ENCODE measurements around the gene SLC10A4. TPM values are rescaled to one million over a fixed set of nuclear protein-coding genes. Genes with fewer than 3 reads are reported as not detected.

Gene SLC10A4
- total and polyA plus RNA-seq, 2 experiments from 2014 or later: 2.3 to 4.3 TPM

GRCh38 chr4:48490680-48491513 is 7.8 kb downstream of the SLC10A4 start:
- H3K4me3 ChIP-seq: peak overlapping the region; percentile 71

GRCh38 chr4:48491514-48492176 is 8.5 kb downstream of the SLC10A4 start:
- Histone ChIP-seq H4K20me1 (replicated peaks; ENCODE audit: insufficient read depth) (0 out of 2 replicates have a peak, but pooled peaks cover 4% of the 10 kb centered on the region), H2AFZ (peak overlapping the region; percentile 98), H3K9me2 (ENCODE audit: insufficient read depth) (no peaks in the 10 kb centered on the region), H3K4me1 (ENCODE audit: insufficient read depth) (peaks cover 17% of the 10 kb centered on the region), H3F3A (replicated peaks; ENCODE audit: low read depth) (peaks cover 16% of the 10 kb centered on the region), H3K27me3 (ENCODE audit: insufficient read depth) (peaks cover 72% of the 10 kb centered on the region), H3K79me2 (replicated peaks; ENCODE audit: insufficient read depth) (no peaks in the 10 kb centered on the region), H3K4me2 (peak overlapping the region; percentile 90), H3K36me3 (ENCODE audit: insufficient read depth) (no peaks in the 10 kb centered on the region), H3K4me3 (peak overlapping the region; percentile 71), H3K27ac (ENCODE audit: low read depth) (no peak overlapping the region)
- Mint-ChIP-seq H3K4me1 (peaks cover 15% of the 10 kb centered on the region), H3K27me3 (ENCODE audit: insufficient read depth, low read depth, poor library complexity) (peaks cover 35% of the 10 kb centered on the region), H3K27ac (no peak overlapping the region), H3K9me3 (no peaks in the 10 kb centered on the region), H3K36me3 (ENCODE audit: low read depth) (no peaks in the 10 kb centered on the region), H3K4me3 (peak overlapping the region; percentile 57)
- ATAC-seq (no peak; the same call in 2 of the 3 replicates), DNase-seq (ENCODE audit: low spot score) (peak; percentile 18)
- TF ChIP-seq EZH2phosphoT487 (IDR thresholded peaks at IDR 0.05; ENCODE audit: unreplicated experiment): peak; percentile 2
- TF ChIP-seq REST (IDR thresholded peaks at IDR 0.05; ENCODE audit: unreplicated experiment): no peak
- peak; percentile 69 for TF ChIP-seq EZH2 (IDR thresholded peaks at IDR 0.05; ENCODE audit: low read depth, unreplicated experiment)

More at GRCh38 chr4:48490680-48491513, 7.8 kb downstream of the SLC10A4 start:
- no peaks in the 10 kb centered on the region for H3K9me3 Mint-ChIP-seq
- TF ChIP-seq ETS1 (IDR thresholded peaks at IDR 0.05): no peak
- no peak for TF ChIP-seq NANOG (IDR thresholded peaks at IDR 0.05; ENCODE audit: borderline replicate concordance)
- TF ChIP-seq EZH2phosphoT487 (IDR thresholded peaks at IDR 0.05; ENCODE audit: unreplicated experiment): peak; percentile 66
- H3K79me2 ChIP-seq (replicated peaks; ENCODE audit: insufficient read depth): no peaks in the 10 kb centered on the region
- H3K4me1 Mint-ChIP-seq: peaks cover 15% of the 10 kb centered on the region
- peaks cover 80% of the 10 kb centered on the region for H3K27me3 ChIP-seq (ENCODE audit: insufficient read depth)
- peaks cover 35% of the 10 kb centered on the region for H3K27me3 Mint-ChIP-seq (ENCODE audit: insufficient read depth, low read depth, poor library complexity)
- peaks cover 16% of the 10 kb centered on the region for H3F3A ChIP-seq (replicated peaks; ENCODE audit: low read depth)
- H3K4me2 ChIP-seq: peak overlapping the region; percentile 90
- no peaks in the 10 kb centered on the region for H3K9me2 ChIP-seq (ENCODE audit: insufficient read depth)
- H3K36me3 ChIP-seq (ENCODE audit: insufficient read depth): no peaks in the 10 kb centered on the region
- H4K20me1 ChIP-seq (replicated peaks; ENCODE audit: insufficient read depth): 0 out of 2 replicates have a peak, but pooled peaks cover 4% of the 10 kb centered on the region
- no peaks in the 10 kb centered on the region for H3K36me3 Mint-ChIP-seq (ENCODE audit: low read depth)
- ATAC-seq (peak; percentile 59), DNase-seq (ENCODE audit: low spot score) (peak; percentile 73)
- peak overlapping the region; percentile 98 for H2AFZ ChIP-seq
- H3K27ac Mint-ChIP-seq: no peak overlapping the region
- peaks cover 17% of the 10 kb centered on the region for H3K4me1 ChIP-seq (ENCODE audit: insufficient read depth)
- peak overlapping the region; percentile 57 for H3K4me3 Mint-ChIP-seq
- H3K27ac ChIP-seq (ENCODE audit: low read depth): no peak overlapping the region

All from GM23338 (cell line).